ENCODE measurements around the gene RTCA. TPM values are rescaled to one million over a fixed set of nuclear protein-coding genes. Genes with fewer than 3 reads are reported as not detected.
"Not testable (repeated sequence)": the region's sequence is repeated elsewhere in the genome, so short reads cannot be mapped to it uniquely, and the experiment has no call there.

Gene RTCA
- total RNA-seq, 1 donor from 2014 or later: 40.4 TPM

DNA sequence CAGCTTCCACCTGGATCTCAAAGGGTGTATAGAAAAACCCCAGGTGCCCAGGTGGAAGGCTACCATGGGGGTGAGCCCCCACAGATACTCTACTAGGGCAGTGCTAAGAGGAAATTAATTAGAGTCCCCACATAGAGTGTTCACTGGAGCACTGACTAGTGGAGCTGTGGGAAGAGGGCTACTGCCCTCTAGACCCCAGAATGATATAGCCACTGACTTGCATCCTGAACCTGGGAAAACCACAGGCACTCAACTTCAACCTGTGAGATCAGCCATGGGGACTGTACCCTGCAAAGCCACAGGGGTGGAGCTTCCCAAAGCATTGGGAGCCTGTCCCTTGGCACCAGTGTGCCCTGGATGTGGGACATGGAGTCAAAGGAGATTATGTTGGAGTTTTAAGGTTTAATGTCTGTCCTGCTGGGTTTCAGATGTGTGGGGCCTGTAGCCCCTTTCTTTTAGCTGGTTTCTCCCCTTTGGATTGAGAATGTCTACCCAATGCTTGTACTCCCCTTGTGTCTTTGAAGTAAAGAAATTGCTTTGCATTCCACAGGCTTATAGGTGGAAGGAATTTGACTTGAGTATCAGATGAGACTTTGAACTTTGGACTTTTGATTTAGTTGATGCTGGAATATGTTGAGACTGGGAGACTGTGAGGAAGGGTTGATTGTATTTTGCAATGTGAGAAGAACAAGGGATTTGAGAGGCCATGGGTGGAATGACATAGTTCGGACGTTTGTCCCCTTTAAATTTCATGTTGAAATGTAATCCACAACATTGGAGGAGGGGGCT lies 54.5 kb downstream of the RTCA start:
- DNase-seq (ENCODE audit: low read depth): no peak
- no peak overlapping the region for H3K4me3 ChIP-seq (ENCODE audit: low read depth, low read length)
- no peak for TF ChIP-seq CTCF (conservative IDR thresholded peaks at IDR 0.05; ENCODE audit: low read depth, low read length)

- DNase-seq (ENCODE audit: low read depth): no peak
- no peak overlapping the region for H3K4me3 ChIP-seq (ENCODE audit: low read depth, low read length)
- no peak for TF ChIP-seq CTCF (conservative IDR thresholded peaks at IDR 0.05; ENCODE audit: low read depth, low read length)
Measured at GRCh38 chr1:100321100-100321493, 55.1 kb downstream of the RTCA start.

DNA sequence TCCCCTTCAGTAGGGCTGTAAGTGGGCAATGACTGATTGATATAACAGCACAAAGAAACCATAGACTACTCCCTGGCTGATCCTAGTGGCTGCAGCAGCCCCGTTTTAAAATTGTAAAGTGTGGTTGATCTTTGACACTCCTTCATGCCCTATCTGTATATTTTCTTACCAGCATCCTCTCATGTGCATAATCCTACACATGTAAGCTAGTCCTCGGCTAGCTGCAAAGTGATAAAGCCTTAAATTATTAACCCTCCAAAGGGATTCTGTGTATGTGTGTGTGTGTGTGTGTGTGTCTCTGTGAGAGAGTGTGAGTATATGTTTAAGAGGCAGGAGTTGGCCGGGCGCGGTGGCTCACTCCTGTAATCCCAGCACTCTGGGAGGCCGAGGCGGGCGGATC lies 55.5 kb downstream of the RTCA start:
- TF ChIP-seq CTCF (conservative IDR thresholded peaks at IDR 0.05; ENCODE audit: low read depth, low read length): no peak
- H3K4me3 ChIP-seq (ENCODE audit: low read depth, low read length): no peak overlapping the region
- no peak for DNase-seq (ENCODE audit: low read depth)

GRCh38 chr1:100322436-100323211 lies 56.6 kb downstream of the RTCA start:
- no peak for TF ChIP-seq CTCF (conservative IDR thresholded peaks at IDR 0.05; ENCODE audit: low read depth, low read length)
- no peak overlapping the region for H3K4me3 ChIP-seq (ENCODE audit: low read depth, low read length)
- DNase-seq (ENCODE audit: low read depth): peak; percentile 23

- no peak for TF ChIP-seq CTCF (conservative IDR thresholded peaks at IDR 0.05; ENCODE audit: low read depth, low read length)
- no peak overlapping the region for H3K4me3 ChIP-seq (ENCODE audit: low read depth, low read length)
- DNase-seq (ENCODE audit: low read depth): no peak
Measured at GRCh38 chr1:100323419-100324106, 57.5 kb downstream of the RTCA start.

GRCh38 chr1:100325415-100326324 lies 59.7 kb downstream of the RTCA start:
- TF ChIP-seq CTCF (conservative IDR thresholded peaks at IDR 0.05; ENCODE audit: low read depth, low read length): no peak
- DNase-seq (ENCODE audit: low read depth): no peak
- no peak overlapping the region for H3K4me3 ChIP-seq (ENCODE audit: low read depth, low read length)

- not testable (repeated sequence) for H3K4me3 ChIP-seq (ENCODE audit: low read depth, low read length); DNase-seq (ENCODE audit: low read depth)
Measured at GRCh38 chr1:100326325-100326670, 60.3 kb downstream of the RTCA start.
